SK-N-SH (cell line): ENCODE results near the gene NIN. TPM values are rescaled to one million over a fixed set of nuclear protein-coding genes. Genes with fewer than 3 reads are reported as not detected.

Experiments used
- CTCF ChIA-PET: fragments of 300-600, 350-600 bp; formaldehyde crosslinking; extraction: SDS; loops from one replicate; lab custom pipeline; 2021; lab: Yijun Ruan, JAX
- POLR2A ChIA-PET: fragments of 350-600 bp; sonication (Branson Sonifier 250); formaldehyde crosslinking; extraction: SDS; loops from one replicate; lab custom pipeline; 2020; ENCODE audit warnings: antibody characterized with exemption, inconsistent platforms; lab: Yijun Ruan, JAX
- DNase-seq: peaks from one replicate; pipeline ENCODE4 v3.0.0; 2012
- H2AFZ ChIP-seq: fragments of 200-600 bp; sonication (generic); 2 replicates; pipeline ENCODE4 v1.8.1; 2016; ENCODE audit warnings: antibody characterized with exemption, mild to moderate bottlenecking, low read depth
- H3F3A ChIP-seq: fragments of 200-600 bp; sonication (generic); replicated peaks from 2 replicates; pipeline ENCODE3; 2016; ENCODE audit warnings: antibody characterized with exemption, mild to moderate bottlenecking; ENCODE audit not compliant: insufficient read depth
- H3K27ac ChIP-seq, 2 experiments: fragments of 200-500 bp in 1 of 2; fragments of 200-600 bp in 1 of 2; sonication (Bioruptor generic) in 1 of 2; sonication (generic), shearing (Covaris generic) in 1 of 2; 2 replicates each; pipeline versions ENCODE4 v1.5.1 to v1.6.1; 2014 to 2016; ENCODE audit warnings: low read depth in 2 of 2, inconsistent platforms in 1 of 2, low read length in 1 of 2, mild to moderate bottlenecking in 1 of 2, mixed read lengths in 1 of 2
- H3K27me3 ChIP-seq: fragments of 200-600 bp; sonication (generic), shearing (Covaris generic); 2 replicates; pipeline ENCODE4 v1.6.1; 2016; ENCODE audit warnings: mixed run types; ENCODE audit not compliant: insufficient read depth
- H3K36me3 ChIP-seq, 2 experiments: fragments of 200-500 bp in 1 of 2; fragments of 200-600 bp in 1 of 2; sonication (Bioruptor generic) in 1 of 2; sonication (generic) in 1 of 2; replicated peaks in 1 of 2; 2 replicates each; pipeline versions ENCODE3 to v1.5.1; 2014 to 2016; ENCODE audit warnings: low read length in 1 of 2, mild to moderate bottlenecking in 1 of 2; ENCODE audit not compliant: insufficient read depth in 2 of 2, control insufficient read depth in 1 of 2
- H3K4me1 ChIP-seq, 2 experiments: fragments of 200-500 bp in 1 of 2; fragments of 200-600 bp in 1 of 2; sonication (Bioruptor generic) in 1 of 2; sonication (generic), shearing (Covaris generic) in 1 of 2; 2 replicates each; pipeline versions ENCODE4 v1.5.1 to v1.6.1; 2014 to 2016; ENCODE audit warnings: low read depth in 1 of 2, low read length in 1 of 2, mixed run types in 1 of 2; ENCODE audit not compliant: insufficient read depth in 2 of 2, control insufficient read depth in 1 of 2
- H3K4me2 ChIP-seq: fragments of 200-600 bp; sonication (generic), shearing (Covaris generic); 2 replicates; pipeline ENCODE4 v1.6.1; 2017; ENCODE audit warnings: mixed run types
- H3K4me3 ChIP-seq, 2 experiments: fragments of 200-500 bp in 1 of 2; fragments of 200-600 bp in 1 of 2; sonication (Bioruptor generic) in 1 of 2; sonication (generic), shearing (Covaris generic) in 1 of 2; 2 replicates each; pipeline versions ENCODE4 v1.5.1 to v1.8.1; 2014 to 2016; ENCODE audit warnings: low read depth in 2 of 2, inconsistent platforms in 1 of 2, low read length in 1 of 2, mild to moderate bottlenecking in 1 of 2, mixed read lengths in 1 of 2, moderate library complexity in 1 of 2
- H3K79me2 ChIP-seq: fragments of 200-600 bp; sonication (generic); 2 replicates; pipeline ENCODE4 v1.8.1; 2017; ENCODE audit warnings: mild to moderate bottlenecking; ENCODE audit not compliant: insufficient read depth
- H3K9ac ChIP-seq: fragments of 200-600 bp; sonication (generic); 2 replicates; pipeline ENCODE4 v1.6.1; 2017; ENCODE audit warnings: mixed run types
- H3K9me2 ChIP-seq: fragments of 200-600 bp; sonication (generic); 2 replicates; pipeline ENCODE4 v1.6.1; 2017; ENCODE audit warnings: mixed run types
- H3K9me3 ChIP-seq: fragments of 200-600 bp; sonication (generic); 2 replicates; pipeline ENCODE4 v1.6.1; 2017; ENCODE audit warnings: mixed run types, mild to moderate bottlenecking, moderate library complexity
- H4K20me1 ChIP-seq: fragments of 200-600 bp; sonication (generic); 2 replicates; pipeline ENCODE4 v1.6.1; 2017; ENCODE audit warnings: mild to moderate bottlenecking, mixed run types; ENCODE audit not compliant: insufficient read depth
- CHD2 ChIP-seq: fragments of 150-350 bp; IDR thresholded peaks from 2 replicates; pipeline ENCODE4 v1.6.1; 2018; ENCODE audit warnings: low read length; ENCODE audit not compliant: partially characterized antibody
- EP300 ChIP-seq, 2 experiments: IDR thresholded peaks; 2 replicates each; pipeline versions ENCODE4 v1.4.0 to v1.6.1; 2012; ENCODE audit warnings: borderline replicate concordance in 1 of 2, low read depth in 1 of 2, low read length in 1 of 2
- EZH2phosphoT487 ChIP-seq: fragments of 200-600 bp; sonication (generic); IDR thresholded peaks from 2 replicates; pipeline ENCODE4 v1.6.1; 2017; ENCODE audit warnings: low read depth, mixed run types, mild to moderate bottlenecking, antibody characterized with exemption, moderate library complexity, borderline replicate concordance
- FOXJ3 ChIP-seq: sonication (generic); formaldehyde crosslinking; IDR thresholded peaks from 2 replicates; pipeline ENCODE4 v1.5.1; 2020; ENCODE audit warnings: mild to moderate bottlenecking, missing genetic modification reagents
- GABPA ChIP-seq: IDR thresholded peaks from 2 replicates; pipeline ENCODE4 v1.4.0; 2012; ENCODE audit warnings: low read depth, mild to moderate bottlenecking
- RFX5 ChIP-seq: IDR thresholded peaks from 2 replicates; pipeline ENCODE4 v1.6.1; 2012; ENCODE audit warnings: mild to moderate bottlenecking, improper control_type of control experiment, low read length
- SIN3A ChIP-seq: IDR thresholded peaks from 2 replicates; pipeline ENCODE4 v1.6.1; 2012; ENCODE audit warnings: low read depth, mild to moderate bottlenecking, low read length, moderate library complexity, borderline replicate concordance
- WGBS: methylation state at CpG from one replicate; pipeline ENCODE4 v1.1.6; 2017; ENCODE audit warnings: low lambda C conversion rate; 5-methylcytosine and 5-hydroxymethylcytosine counted together
- polyA plus RNA-seq, 3 experiments: library from polyadenylated mRNA; depleted of rRNA; stranded (reverse); fragments of >200 nt; gene quantifications; 2 replicates each; pipeline ENCODE4 v1.2.3, GENCODE V29; 2012
- TF ChIP-seq, protein P1 (sequence below): fragments of 150-350 bp; IDR thresholded peaks from 2 replicates; pipeline ENCODE4 v1.6.1; 2017; ENCODE audit warnings: antibody characterized with exemption, low read length, low read depth, borderline replicate concordance
- TF ChIP-seq, protein P2 (sequence below): IDR thresholded peaks from 2 replicates; pipeline ENCODE4 v1.4.0; 2012; ENCODE audit warnings: low read depth, borderline replicate concordance
- TF ChIP-seq, protein P3 (sequence below): fragments of 200-600 bp; sonication (generic); IDR thresholded peaks from 2 replicates; pipeline ENCODE4 v1.6.1; 2017; ENCODE audit warnings: antibody characterized with exemption, mild to moderate bottlenecking, moderate library complexity

Gene NIN
- polyA plus RNA-seq, 1 of the 3 experiments (the other 2 are of a cell fraction): 10.0 TPM

DNA sequence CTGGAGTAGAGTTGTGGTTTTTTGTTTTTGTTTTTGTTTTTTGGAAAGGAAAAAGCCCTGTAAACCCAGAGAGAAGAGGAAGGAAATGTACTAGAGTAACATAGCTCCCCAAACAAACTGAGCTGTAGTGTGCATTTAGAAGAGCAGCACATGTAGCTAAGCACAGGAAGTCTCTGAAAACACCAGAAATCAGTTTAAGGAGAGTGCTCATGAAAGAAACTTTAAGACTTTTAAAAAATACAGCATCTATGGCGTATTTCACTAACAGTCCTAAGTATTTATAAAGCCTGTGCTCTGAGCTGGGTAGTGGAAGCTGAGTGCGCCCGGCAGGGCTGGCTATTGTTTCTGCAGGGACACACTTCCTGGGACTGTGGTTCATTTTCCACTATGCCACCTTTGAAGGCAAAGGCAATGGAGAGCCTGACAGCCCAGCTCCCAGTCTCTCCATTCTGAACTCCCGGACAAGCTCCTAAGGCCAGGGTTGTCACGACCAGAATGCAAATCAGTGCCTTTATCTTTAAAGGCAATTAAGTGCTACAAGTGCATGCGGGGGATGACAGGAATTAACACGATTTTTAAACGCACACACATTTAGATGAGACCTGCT, 45.4 kb downstream of the NIN start:
- Histone ChIP-seq H2AFZ (no peak overlapping the region), H3F3A (peaks cover 12% of the 10 kb centered on the region), H3K27me3 (no peaks in the 10 kb centered on the region), H3K4me1 (peaks cover 10 to 21% of the 10 kb centered on the region in 2 experiments; a peak in 2 of 4 replicates), H3K9ac (no peak overlapping the region), H3K4me3 (no peak overlapping the region), H3K36me3 (peaks cover 9 to 19% of the 10 kb centered on the region in 2 experiments), H3K9me2 (no peaks in the 10 kb centered on the region), H3K79me2 (no peaks in the 10 kb centered on the region), H3K9me3 (no peaks in the 10 kb centered on the region), H3K4me2 (peak overlapping the region; percentile 27; the same call in 1 of the 2 replicates), H4K20me1 (no peaks in the 10 kb centered on the region), H3K27ac (peak overlapping the region in 1 of 2 experiments; percentile 47; a peak in 2 of 4 replicates)
- TF ChIP-seq EZH2phosphoT487 (no peak), RFX5 (no peak), GABPA (no peak), CHD2 (no peak), FOXJ3 (CRISPR knock-in tag) (no peak), EP300 (IDR thresholded peaks at IDR 0.05; ENCODE audit: borderline replicate concordance in 1 of 2, low read depth in 1 of 2, low read length in 1 of 2) (no peak), SIN3A (no peak)
- TF ChIP-seq, protein P1, sequence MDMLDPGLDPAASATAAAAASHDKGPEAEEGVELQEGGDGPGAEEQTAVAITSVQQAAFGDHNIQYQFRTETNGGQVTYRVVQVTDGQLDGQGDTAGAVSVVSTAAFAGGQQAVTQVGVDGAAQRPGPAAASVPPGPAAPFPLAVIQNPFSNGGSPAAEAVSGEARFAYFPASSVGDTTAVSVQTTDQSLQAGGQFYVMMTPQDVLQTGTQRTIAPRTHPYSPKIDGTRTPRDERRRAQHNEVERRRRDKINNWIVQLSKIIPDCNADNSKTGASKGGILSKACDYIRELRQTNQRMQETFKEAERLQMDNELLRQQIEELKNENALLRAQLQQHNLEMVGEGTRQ: no peak
- TF ChIP-seq, protein P2, sequence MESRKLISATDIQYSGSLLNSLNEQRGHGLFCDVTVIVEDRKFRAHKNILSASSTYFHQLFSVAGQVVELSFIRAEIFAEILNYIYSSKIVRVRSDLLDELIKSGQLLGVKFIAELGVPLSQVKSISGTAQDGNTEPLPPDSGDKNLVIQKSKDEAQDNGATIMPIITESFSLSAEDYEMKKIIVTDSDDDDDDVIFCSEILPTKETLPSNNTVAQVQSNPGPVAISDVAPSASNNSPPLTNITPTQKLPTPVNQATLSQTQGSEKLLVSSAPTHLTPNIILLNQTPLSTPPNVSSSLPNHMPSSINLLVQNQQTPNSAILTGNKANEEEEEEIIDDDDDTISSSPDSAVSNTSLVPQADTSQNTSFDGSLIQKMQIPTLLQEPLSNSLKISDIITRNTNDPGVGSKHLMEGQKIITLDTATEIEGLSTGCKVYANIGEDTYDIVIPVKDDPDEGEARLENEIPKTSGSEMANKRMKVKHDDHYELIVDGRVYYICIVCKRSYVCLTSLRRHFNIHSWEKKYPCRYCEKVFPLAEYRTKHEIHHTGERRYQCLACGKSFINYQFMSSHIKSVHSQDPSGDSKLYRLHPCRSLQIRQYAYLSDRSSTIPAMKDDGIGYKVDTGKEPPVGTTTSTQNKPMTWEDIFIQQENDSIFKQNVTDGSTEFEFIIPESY: no peak
- TF ChIP-seq, protein P3, sequence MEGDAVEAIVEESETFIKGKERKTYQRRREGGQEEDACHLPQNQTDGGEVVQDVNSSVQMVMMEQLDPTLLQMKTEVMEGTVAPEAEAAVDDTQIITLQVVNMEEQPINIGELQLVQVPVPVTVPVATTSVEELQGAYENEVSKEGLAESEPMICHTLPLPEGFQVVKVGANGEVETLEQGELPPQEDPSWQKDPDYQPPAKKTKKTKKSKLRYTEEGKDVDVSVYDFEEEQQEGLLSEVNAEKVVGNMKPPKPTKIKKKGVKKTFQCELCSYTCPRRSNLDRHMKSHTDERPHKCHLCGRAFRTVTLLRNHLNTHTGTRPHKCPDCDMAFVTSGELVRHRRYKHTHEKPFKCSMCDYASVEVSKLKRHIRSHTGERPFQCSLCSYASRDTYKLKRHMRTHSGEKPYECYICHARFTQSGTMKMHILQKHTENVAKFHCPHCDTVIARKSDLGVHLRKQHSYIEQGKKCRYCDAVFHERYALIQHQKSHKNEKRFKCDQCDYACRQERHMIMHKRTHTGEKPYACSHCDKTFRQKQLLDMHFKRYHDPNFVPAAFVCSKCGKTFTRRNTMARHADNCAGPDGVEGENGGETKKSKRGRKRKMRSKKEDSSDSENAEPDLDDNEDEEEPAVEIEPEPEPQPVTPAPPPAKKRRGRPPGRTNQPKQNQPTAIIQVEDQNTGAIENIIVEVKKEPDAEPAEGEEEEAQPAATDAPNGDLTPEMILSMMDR: no peak
- WGBS: 77% methylated on average over 8 of the region's 8 CpGs
- POLR2A ChIA-PET: interaction anchor here (0.7 to 1.2 kb wide), 2 partner anchors 8 to 45 kb away, joined by 3 read pairs; no protein-coding TSS in a partner anchor
- DNase-seq: no peak
- CTCF ChIA-PET: interaction anchor here (1.3 to 12.9 kb wide), 4 partner anchors 10 to 166 kb away, joined by 3 to 143 read pairs (median 8); no protein-coding TSS in a partner anchor
